Measurements from ENCODE around the gene CPN1.
"Not testable (repeated sequence)": the region's sequence is repeated elsewhere in the genome, so short reads cannot be mapped to it uniquely, and the experiment has no call there.

Gene CPN1

GRCh38 chr10:100081075-100082001 is at the start of gene CPN1:
CPN1 (minus strand) TSS chr10:100081869; CDS start chr10:100081625, 244 bp downstream.
- DNase-seq (no peak), ATAC-seq (no peak)
- Mint-ChIP-seq H3K9me3 (no peaks in the 10 kb centered on the region), H3K4me1 (no peaks in the 10 kb centered on the region), H3K4me3 (no peak within 1 kb of the TSS), H3K27me3 (peaks cover 10% of the 10 kb centered on the region), H3K27ac (peak within 1 kb of the TSS in 1 of 2 donors; percentile 22)

GRCh38 chr10:100130831-100131230 is 49.2 kb upstream of the CPN1 start:
- ATAC-seq (no peak), DNase-seq (no peak)
- H3K9me3 Mint-ChIP-seq, result peaks cover 7 to 8% of the 10 kb centered on the region in 2 donors
- H3K4me1 Mint-ChIP-seq, result no peaks in the 10 kb centered on the region
- no peak overlapping the region for H3K27ac Mint-ChIP-seq
- H3K27me3 Mint-ChIP-seq, result peaks cover 17% of the 10 kb centered on the region
- H3K4me3 Mint-ChIP-seq, result no peak overlapping the region

GRCh38 chr10:100129424-100129823 is 47.8 kb upstream of the CPN1 start:
- peaks cover 0 to 4% of the 10 kb centered on the region in 2 donors for H3K9me3 Mint-ChIP-seq

GRCh38 chr10:100128951-100129350 is 47.3 kb upstream of the CPN1 start:
- Mint-ChIP-seq H3K4me1 (no peaks in the 10 kb centered on the region), H3K4me3 (no peak overlapping the region), H3K27ac (peak overlapping the region in 1 of 2 donors; percentile 74), H3K27me3 (peaks cover 17% of the 10 kb centered on the region), H3K9me3 (peaks cover 0 to 4% of the 10 kb centered on the region in 2 donors)
- ATAC-seq, result no peak
- no peak for DNase-seq

More at GRCh38 chr10:100129424-100129823, 47.8 kb upstream of the CPN1 start:
- no peak for DNase-seq
- Mint-ChIP-seq H3K4me1 (no peaks in the 10 kb centered on the region), H3K27me3 (peaks cover 17% of the 10 kb centered on the region), H3K4me3 (no peak overlapping the region), H3K27ac (no peak overlapping the region)
- ATAC-seq, result no peak

GRCh38 chr10:100125335-100125734 is 43.7 kb upstream of the CPN1 start:
- not testable (repeated sequence) for DNase-seq, H3K9me3 Mint-ChIP-seq, H3K4me3 Mint-ChIP-seq, ATAC-seq, H3K27ac Mint-ChIP-seq, H3K4me1 Mint-ChIP-seq
- H3K27me3 Mint-ChIP-seq, result peaks cover 17% of the 10 kb centered on the region

- H3K4me3 Mint-ChIP-seq, result no peak overlapping the region
- no peak for ATAC-seq
- no peak overlapping the region for H3K27ac Mint-ChIP-seq
- DNase-seq, result no peak
- peaks cover 16% of the 10 kb centered on the region for H3K27me3 Mint-ChIP-seq
- H3K4me1 Mint-ChIP-seq, result peaks cover 9% of the 10 kb centered on the region
- H3K9me3 Mint-ChIP-seq, result peaks cover 0 to 2% of the 10 kb centered on the region in 2 donors
Observed at GRCh38 chr10:100124097-100124496, 42.4 kb upstream of the CPN1 start.

- Mint-ChIP-seq H3K27ac (peak overlapping the region in 1 of 2 donors; percentile 30), H3K4me1 (peaks cover 9% of the 10 kb centered on the region), H3K9me3 (peaks cover 0 to 7% of the 10 kb centered on the region in 2 donors), H3K27me3 (peaks cover 9% of the 10 kb centered on the region), H3K4me3 (peak overlapping the region in 1 of 2 donors; percentile 22)
- ATAC-seq (no peak), DNase-seq (no peak)
Observed at GRCh38 chr10:100122780-100123179, 41.1 kb upstream of the CPN1 start.

- ATAC-seq (no peak), DNase-seq (no peak)
- Mint-ChIP-seq H3K4me1 (peaks cover 9% of the 10 kb centered on the region), H3K9me3 (peaks cover 0 to 7% of the 10 kb centered on the region in 2 donors), H3K4me3 (no peak overlapping the region), H3K27me3 (peaks cover 26% of the 10 kb centered on the region), H3K27ac (no peak overlapping the region)
Observed at GRCh38 chr10:100120550-100120949, 38.9 kb upstream of the CPN1 start.

- Mint-ChIP-seq H3K9me3 (peaks cover 0 to 7% of the 10 kb centered on the region in 2 donors), H3K4me3 (no peak overlapping the region), H3K4me1 (peaks cover 9% of the 10 kb centered on the region), H3K27ac (no peak overlapping the region), H3K27me3 (peaks cover 30% of the 10 kb centered on the region)
- ATAC-seq, result no peak
- DNase-seq, result no peak
Observed at GRCh38 chr10:100119726-100120125, 38.1 kb upstream of the CPN1 start.

GRCh38 chr10:100114976-100115770 is 33.5 kb upstream of the CPN1 start:
- Mint-ChIP-seq H3K9me3 (peaks cover 0 to 7% of the 10 kb centered on the region in 2 donors), H3K4me1 (no peaks in the 10 kb centered on the region), H3K27me3 (peaks cover 47% of the 10 kb centered on the region), H3K4me3 (no peak overlapping the region), H3K27ac (no peak overlapping the region)
- no peak for DNase-seq
- ATAC-seq, result no peak

GRCh38 chr10:100114460-100114859 is 32.8 kb upstream of the CPN1 start:
- Mint-ChIP-seq H3K4me1 (no peaks in the 10 kb centered on the region), H3K27me3 (peaks cover 47% of the 10 kb centered on the region), H3K9me3 (peaks cover 0 to 7% of the 10 kb centered on the region in 2 donors), H3K4me3 (no peak overlapping the region), H3K27ac (no peak overlapping the region)
- ATAC-seq, result no peak
- no peak for DNase-seq

- Mint-ChIP-seq H3K27me3 (peaks cover 16% of the 10 kb centered on the region), H3K4me1 (no peaks in the 10 kb centered on the region), H3K27ac (no peak overlapping the region), H3K4me3 (no peak overlapping the region), H3K9me3 (peaks cover 0 to 3% of the 10 kb centered on the region in 2 donors)
- DNase-seq (peak in 1 of 2 donors; percentile 9), ATAC-seq (no peak)
Observed at GRCh38 chr10:100109670-100110069, 28.0 kb upstream of the CPN1 start.

GRCh38 chr10:100106865-100107264 is 25.2 kb upstream of the CPN1 start:
- DNase-seq (no peak), ATAC-seq (no peak)
- Mint-ChIP-seq H3K27ac (no peak overlapping the region), H3K9me3 (peaks cover 0 to 11% of the 10 kb centered on the region in 2 donors), H3K4me3 (no peak overlapping the region), H3K4me1 (no peaks in the 10 kb centered on the region), H3K27me3 (peaks cover 17% of the 10 kb centered on the region)

- Mint-ChIP-seq H3K4me1 (no peaks in the 10 kb centered on the region), H3K27me3 (peaks cover 42% of the 10 kb centered on the region), H3K9me3 (peaks cover 0 to 11% of the 10 kb centered on the region in 2 donors), H3K27ac (no peak overlapping the region), H3K4me3 (no peak overlapping the region)
- ATAC-seq (no peak), DNase-seq (no peak)
Observed at GRCh38 chr10:100104300-100104699, 22.6 kb upstream of the CPN1 start.

- H3K27me3 Mint-ChIP-seq, result peaks cover 43% of the 10 kb centered on the region
- H3K27ac Mint-ChIP-seq, result no peak overlapping the region
- H3K4me1 Mint-ChIP-seq, result no peaks in the 10 kb centered on the region
- no peak overlapping the region for H3K4me3 Mint-ChIP-seq
- peaks cover 0 to 11% of the 10 kb centered on the region in 2 donors for H3K9me3 Mint-ChIP-seq
- DNase-seq (no peak), ATAC-seq (no peak)
Observed at GRCh38 chr10:100103581-100103980, 21.9 kb upstream of the CPN1 start.

All from stimulated activated naive CD8-positive, alpha-beta T cell treated with anti-CD3 and anti-CD28 coated beads, Interleukin-15, amount 100 ng/mL, for 72 hours (primary cell).